Hematopoietic multipotent progenitor cell treated with erythropoietin and hydrocortisone succinate and interleukin-3 and kit ligand, for 17 days (in vitro differentiated cells): ENCODE results near the gene BRINP2.
"Not testable (repeated sequence)": the region's sequence is repeated elsewhere in the genome, so short reads cannot be mapped to it uniquely, and the experiment has no call there.

Source experiments
- DNase-seq: peaks from one replicate; pipeline ENCODE4 v3.0.0-alpha.2; 2015; ENCODE audit warnings: low spot score

Gene BRINP2

GRCh38 chr1:177311586-177311985 lies 140.8 kb downstream of the BRINP2 start:
- no peak for DNase-seq

DNA sequence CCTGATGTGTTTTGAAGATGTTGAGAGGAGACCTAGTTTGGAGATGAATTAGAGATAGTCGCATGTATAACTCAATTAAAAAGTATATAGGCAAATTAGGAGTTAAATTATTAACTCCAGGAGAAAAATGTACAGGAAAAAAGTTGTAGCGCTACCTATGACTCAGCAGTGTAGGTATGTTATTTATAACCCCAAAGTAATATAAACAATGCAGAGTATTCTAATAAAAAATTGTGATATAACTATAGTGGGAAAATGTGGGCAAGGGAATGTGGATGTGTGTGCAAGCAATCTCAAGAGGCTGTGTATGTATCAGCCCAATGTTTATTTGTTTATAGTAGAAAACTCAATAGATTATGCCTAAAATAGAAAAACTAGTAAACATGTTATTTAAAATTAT lies 144.5 kb downstream of the BRINP2 start:
- DNase-seq = no peak

DNA sequence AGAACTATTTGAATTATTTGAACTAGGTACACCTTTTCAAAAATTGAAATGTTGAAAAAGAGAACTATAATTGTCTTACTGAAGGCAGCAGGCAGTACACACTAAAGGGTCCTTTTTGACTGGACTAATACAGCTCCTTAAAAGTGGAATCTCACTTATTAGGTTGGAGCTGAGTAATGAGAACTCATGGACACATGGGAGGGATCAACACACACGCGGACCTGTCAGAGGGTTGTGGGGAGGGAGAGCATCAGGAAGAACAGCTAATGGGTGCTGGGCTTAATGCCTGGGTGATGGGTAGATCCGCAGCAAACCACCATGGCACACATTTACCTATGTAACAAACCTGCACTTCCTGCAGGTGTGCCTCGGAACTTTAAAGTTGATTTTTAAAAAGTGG lies 145.0 kb downstream of the BRINP2 start:
- no peak for DNase-seq

DNA sequence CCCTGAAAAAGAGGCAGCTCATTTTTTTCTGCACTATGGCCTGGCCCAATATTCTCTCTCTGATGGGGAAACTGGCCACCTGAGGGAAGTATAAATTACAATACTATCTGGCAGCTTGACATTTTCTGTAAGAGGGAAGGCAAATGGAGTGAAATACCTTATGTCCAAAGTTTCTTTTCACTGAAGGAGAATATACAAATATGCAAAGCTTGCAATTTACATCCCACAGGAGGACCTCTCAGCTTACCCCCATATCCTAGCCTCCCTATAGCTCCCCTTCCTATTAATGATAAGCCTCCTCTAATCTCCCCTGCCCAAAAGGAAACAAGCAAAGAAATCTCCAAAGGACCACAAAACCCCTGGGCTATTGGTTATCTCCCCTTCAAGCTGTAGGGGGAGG lies 150.7 kb downstream of the BRINP2 start:
- not testable (repeated sequence) for DNase-seq

DNA sequence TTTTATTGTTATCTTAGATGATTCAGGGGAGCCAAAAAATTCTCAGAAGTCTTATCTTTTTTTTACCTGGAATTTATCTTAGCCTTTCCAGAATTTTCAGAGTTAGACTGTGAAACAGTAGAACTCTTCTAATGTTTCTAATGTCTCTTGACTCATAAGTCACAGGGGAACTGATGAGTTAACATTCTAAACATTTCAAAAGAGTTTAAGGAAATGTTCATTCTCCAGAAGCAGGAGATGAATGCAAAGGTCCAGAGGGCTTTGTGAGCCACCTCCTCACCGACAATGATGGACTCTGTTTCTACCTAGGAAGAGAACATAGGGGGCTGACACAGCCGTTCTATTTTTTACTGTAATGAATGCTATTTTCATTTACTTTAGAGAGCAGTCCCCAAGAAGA lies 157.5 kb downstream of the BRINP2 start:
- no peak for DNase-seq

GRCh38 chr1:177329871-177330270 lies 159.1 kb downstream of the BRINP2 start:
- DNase-seq = no peak
